ENCODE results near the gene B4GALT2. TPM values are rescaled to one million over a fixed set of nuclear protein-coding genes. Genes with fewer than 3 reads are reported as not detected.

Gene B4GALT2
- total RNA-seq, 4 donors from 2014 or later, result 2.3 to 45.8 (median 18.5) TPM

DNA sequence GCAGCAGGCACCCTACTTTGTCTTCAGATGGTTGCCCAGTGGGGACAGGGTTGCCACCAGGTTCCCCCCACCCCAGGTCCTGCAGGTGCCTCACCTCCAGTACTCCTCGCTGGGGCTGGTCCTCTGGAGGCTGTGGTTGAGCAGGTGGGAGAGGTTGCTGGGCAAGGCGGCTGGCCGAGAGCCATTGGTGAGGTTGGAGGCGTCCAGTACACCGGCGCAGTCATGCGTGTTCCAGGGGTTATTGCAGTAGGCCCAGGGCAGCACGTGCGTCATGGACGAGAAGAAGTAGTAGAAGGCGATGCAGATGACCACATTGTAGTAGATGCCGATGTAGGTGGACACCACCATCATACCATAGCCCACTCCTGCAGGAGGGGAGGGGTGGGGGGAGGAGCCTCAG lies 29.2 kb downstream of the B4GALT2 start:
- DNase-seq, result no peak
- H3K27ac ChIP-seq, result no peak overlapping the region
- no peaks in the 10 kb centered on the region for H3K36me3 ChIP-seq
- no peak overlapping the region for H3K4me3 ChIP-seq
- H3K27me3 ChIP-seq, result no peaks in the 10 kb centered on the region
- intact Hi-C loops (cut with DNase I; ENCODE audit: low total_unique reads), result loop anchor here (5.0 kb wide), 1 partner anchor 34 kb away; no protein-coding TSS in a partner anchor
- no peaks in the 10 kb centered on the region for H3K4me1 ChIP-seq
- H3K9me3 ChIP-seq, result no peaks in the 10 kb centered on the region
- TF ChIP-seq POLR2A (IDR thresholded peaks at IDR 0.05), result no peak
- TF ChIP-seq, protein P1, sequence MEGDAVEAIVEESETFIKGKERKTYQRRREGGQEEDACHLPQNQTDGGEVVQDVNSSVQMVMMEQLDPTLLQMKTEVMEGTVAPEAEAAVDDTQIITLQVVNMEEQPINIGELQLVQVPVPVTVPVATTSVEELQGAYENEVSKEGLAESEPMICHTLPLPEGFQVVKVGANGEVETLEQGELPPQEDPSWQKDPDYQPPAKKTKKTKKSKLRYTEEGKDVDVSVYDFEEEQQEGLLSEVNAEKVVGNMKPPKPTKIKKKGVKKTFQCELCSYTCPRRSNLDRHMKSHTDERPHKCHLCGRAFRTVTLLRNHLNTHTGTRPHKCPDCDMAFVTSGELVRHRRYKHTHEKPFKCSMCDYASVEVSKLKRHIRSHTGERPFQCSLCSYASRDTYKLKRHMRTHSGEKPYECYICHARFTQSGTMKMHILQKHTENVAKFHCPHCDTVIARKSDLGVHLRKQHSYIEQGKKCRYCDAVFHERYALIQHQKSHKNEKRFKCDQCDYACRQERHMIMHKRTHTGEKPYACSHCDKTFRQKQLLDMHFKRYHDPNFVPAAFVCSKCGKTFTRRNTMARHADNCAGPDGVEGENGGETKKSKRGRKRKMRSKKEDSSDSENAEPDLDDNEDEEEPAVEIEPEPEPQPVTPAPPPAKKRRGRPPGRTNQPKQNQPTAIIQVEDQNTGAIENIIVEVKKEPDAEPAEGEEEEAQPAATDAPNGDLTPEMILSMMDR (IDR thresholded peaks at IDR 0.05), result no peak

DNA sequence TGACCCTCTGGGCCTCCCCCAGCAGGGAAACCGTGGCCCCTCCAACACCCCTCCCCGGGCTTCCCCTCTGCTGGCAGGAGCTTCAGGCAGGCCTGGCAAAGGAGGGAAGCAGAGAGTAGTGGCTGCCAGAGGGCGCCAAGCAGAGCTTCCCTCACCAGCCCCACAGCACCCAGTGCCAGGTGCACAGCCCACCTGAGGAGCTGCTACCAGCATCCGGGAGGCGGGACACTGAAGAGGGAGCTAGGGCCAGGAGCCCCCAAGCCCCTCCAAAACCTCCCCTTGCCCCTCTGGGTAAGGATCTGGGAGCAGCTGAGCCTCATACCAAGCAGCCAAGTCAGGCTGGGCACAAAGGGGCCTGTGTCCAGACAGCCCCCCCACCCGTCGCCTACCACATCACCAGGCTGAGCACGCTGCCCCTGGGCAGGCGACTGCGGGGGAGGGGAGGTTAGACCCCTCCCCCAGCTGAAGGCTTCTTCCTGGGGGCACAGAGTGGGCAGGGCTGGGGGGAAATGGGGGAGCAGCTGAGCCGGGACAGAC lies 32.0 kb downstream of the B4GALT2 start:
- no peaks in the 10 kb centered on the region for H3K27me3 ChIP-seq
- DNase-seq, result no peak
- H3K27ac ChIP-seq, result peak overlapping the region in 1 of 2 donors; percentile 15
- intact Hi-C loops (cut with DNase I; ENCODE audit: low total_unique reads), result no loop called here
- no peaks in the 10 kb centered on the region for H3K36me3 ChIP-seq
- no peaks in the 10 kb centered on the region for H3K4me1 ChIP-seq
- H3K4me3 ChIP-seq, result no peak overlapping the region
- H3K9me3 ChIP-seq, result no peaks in the 10 kb centered on the region
- TF ChIP-seq POLR2A (IDR thresholded peaks at IDR 0.05), result no peak
- TF ChIP-seq, protein P1 (IDR thresholded peaks at IDR 0.05), result no peak

DNA sequence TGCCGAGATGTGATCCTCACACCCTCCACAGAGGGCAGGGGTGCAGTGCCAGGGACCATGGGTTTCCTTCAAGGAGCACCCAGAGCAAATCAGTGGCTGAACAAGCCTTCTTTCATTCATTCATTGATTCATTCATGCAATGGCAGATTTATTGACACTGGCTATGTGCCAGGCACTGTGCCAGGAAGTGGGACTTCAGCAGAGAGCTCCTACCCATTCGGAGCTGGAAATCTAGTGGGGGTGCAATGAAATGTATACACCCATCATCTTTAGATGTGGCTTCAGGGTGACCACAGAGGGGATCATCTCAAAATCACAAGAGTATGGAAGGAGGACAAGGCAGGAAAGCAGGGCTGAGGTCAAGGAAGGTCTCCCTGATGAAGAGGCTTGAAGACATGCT lies 33.4 kb downstream of the B4GALT2 start:
- intact Hi-C loops (cut with DNase I; ENCODE audit: low total_unique reads), result no loop called here
- Histone ChIP-seq H3K9me3 (no peaks in the 10 kb centered on the region), H3K4me1 (no peaks in the 10 kb centered on the region), H3K4me3 (no peak overlapping the region), H3K36me3 (no peaks in the 10 kb centered on the region), H3K27ac (no peak overlapping the region), H3K27me3 (no peaks in the 10 kb centered on the region)
- no peak for DNase-seq
- TF ChIP-seq POLR2A (IDR thresholded peaks at IDR 0.05), result no peak
- TF ChIP-seq, protein P1 (IDR thresholded peaks at IDR 0.05), result no peak

DNA sequence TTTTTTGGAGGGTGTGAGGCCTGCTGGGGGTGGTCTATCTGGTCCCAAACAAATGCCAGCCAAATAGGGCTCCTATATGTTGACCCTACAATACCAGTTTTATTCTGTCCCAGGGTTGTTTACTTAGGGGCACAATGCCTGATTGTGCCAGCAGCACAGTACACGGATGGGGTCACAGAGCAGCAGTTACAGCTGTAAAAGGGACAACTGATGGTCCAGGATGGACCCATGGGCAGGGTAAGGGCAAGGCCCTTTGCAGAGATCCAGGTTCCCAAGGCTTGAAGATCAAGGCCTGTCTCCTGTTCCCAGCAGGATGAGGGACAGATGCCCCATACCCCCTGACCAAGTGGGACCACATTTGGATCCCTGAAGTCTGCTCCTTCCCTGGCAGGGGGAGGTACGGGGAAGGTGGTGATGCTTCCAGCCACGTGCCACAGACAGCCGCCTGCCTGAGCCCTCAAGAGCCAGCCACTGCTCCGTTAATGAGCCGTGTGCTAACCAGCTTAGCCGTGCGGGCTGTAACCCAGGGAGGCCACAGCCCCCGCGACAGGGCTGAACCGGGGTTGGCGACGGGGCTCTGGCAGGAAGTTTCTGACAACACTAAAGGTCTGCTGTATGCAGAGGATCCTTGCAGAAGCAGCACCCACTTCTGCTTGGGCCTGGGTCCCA lies 34.1 kb downstream of the B4GALT2 start:
- no peak overlapping the region for H3K27ac ChIP-seq
- TF ChIP-seq, protein P1 (IDR thresholded peaks at IDR 0.05), result no peak
- TF ChIP-seq POLR2A (IDR thresholded peaks at IDR 0.05), result no peak
- intact Hi-C loops (cut with DNase I; ENCODE audit: low total_unique reads), result no loop called here
- no peak for DNase-seq
- H3K4me1 ChIP-seq, result no peaks in the 10 kb centered on the region
- H3K27me3 ChIP-seq, result no peaks in the 10 kb centered on the region
- no peak overlapping the region for H3K4me3 ChIP-seq
- no peaks in the 10 kb centered on the region for H3K9me3 ChIP-seq
- H3K36me3 ChIP-seq, result no peaks in the 10 kb centered on the region

DNA sequence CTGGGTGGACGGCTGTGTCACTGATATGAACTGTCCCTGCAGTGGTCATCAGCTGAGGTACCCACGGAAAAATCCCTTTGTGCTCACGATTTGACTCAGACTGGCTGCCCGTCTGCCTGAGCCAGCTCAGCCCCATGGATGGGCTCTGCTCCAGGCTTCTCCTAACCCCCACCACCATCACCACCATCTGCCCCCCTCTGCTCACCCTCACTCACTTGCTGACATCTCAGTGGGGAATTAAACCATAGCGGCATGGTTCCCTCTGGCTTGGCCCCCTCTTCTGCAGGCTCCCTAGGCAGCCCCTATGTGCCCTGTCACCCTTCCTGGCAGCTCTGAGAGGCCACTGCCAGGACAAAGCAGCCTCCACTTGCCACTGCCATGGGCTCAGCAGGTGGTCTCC lies 34.9 kb downstream of the B4GALT2 start:
- no peaks in the 10 kb centered on the region for H3K4me1 ChIP-seq
- no peaks in the 10 kb centered on the region for H3K27me3 ChIP-seq
- no peak overlapping the region for H3K27ac ChIP-seq
- H3K36me3 ChIP-seq, result no peaks in the 10 kb centered on the region
- TF ChIP-seq, protein P1 (IDR thresholded peaks at IDR 0.05), result no peak
- TF ChIP-seq POLR2A (IDR thresholded peaks at IDR 0.05), result no peak
- H3K9me3 ChIP-seq, result no peaks in the 10 kb centered on the region
- H3K4me3 ChIP-seq, result no peak overlapping the region
- DNase-seq, result no peak
- intact Hi-C loops (cut with DNase I; ENCODE audit: low total_unique reads), result no loop called here
